Measurements from ENCODE around the gene WDR35. TPM values are rescaled to one million over a fixed set of nuclear protein-coding genes. Genes with fewer than 3 reads are reported as not detected.
A peak's percentile ranks its signal among the peaks of the same experiment; 100 is the strongest.
"Not testable (repeated sequence)": the region's sequence is repeated elsewhere in the genome, so short reads cannot be mapped to it uniquely, and the experiment has no call there.

The WDR35 gene
- total RNA-seq, 1 donor = 18.1 TPM

- Histone ChIP-seq H3K4me1 (ENCODE audit: insufficient read depth, low read length) (peaks cover 14% of the 10 kb centered on the region), H3K4me2 (ENCODE audit: insufficient read depth, low read length) (no peak overlapping the region), H3K36me3 (ENCODE audit: insufficient read depth, low read length) (no peaks in the 10 kb centered on the region), H3K27ac (ENCODE audit: low read depth, low read length) (no peak overlapping the region), H3K79me2 (ENCODE audit: insufficient read depth, low read length) (peaks cover 45% of the 10 kb centered on the region), H3K4me3 (ENCODE audit: insufficient read depth, low read length) (no peak overlapping the region), H2AFZ (ENCODE audit: low read length) (no peak overlapping the region), H3K9me3 (ENCODE audit: low read depth, low read length) (no peaks in the 10 kb centered on the region), H4K20me1 (ENCODE audit: insufficient read depth, low read length) (peaks cover 2% of the 10 kb centered on the region), H3K27me3 (ENCODE audit: insufficient read depth, low read length) (no peaks in the 10 kb centered on the region)
- no peak for TF ChIP-seq CTCF (IDR thresholded peaks at IDR 0.05; ENCODE audit: extremely low read depth, low read depth, low read length)
- DNase-seq (ENCODE audit: insufficient read length, low spot score, missing footprints) = no peak
These were observed 96.3 kb downstream of the WDR35 start for GRCh38 chr2:19893520-19894133.

- H2AFZ ChIP-seq (ENCODE audit: low read length); H3K27me3 ChIP-seq (ENCODE audit: insufficient read depth, low read length); H4K20me1 ChIP-seq (ENCODE audit: insufficient read depth, low read length); H3K36me3 ChIP-seq (ENCODE audit: insufficient read depth, low read length); H3K27ac ChIP-seq (ENCODE audit: low read depth, low read length); H3K4me2 ChIP-seq (ENCODE audit: insufficient read depth, low read length); H3K4me3 ChIP-seq (ENCODE audit: insufficient read depth, low read length); DNase-seq (ENCODE audit: insufficient read length, low spot score, missing footprints); H3K9me3 ChIP-seq (ENCODE audit: low read depth, low read length); H3K4me1 ChIP-seq (ENCODE audit: insufficient read depth, low read length): not testable (repeated sequence)
- peaks cover 31% of the 10 kb centered on the region for H3K79me2 ChIP-seq (ENCODE audit: insufficient read depth, low read length)
These were observed 97.9 kb downstream of the WDR35 start for GRCh38 chr2:19891971-19892370.

- Histone ChIP-seq H4K20me1 (ENCODE audit: insufficient read depth, low read length) (no peaks in the 10 kb centered on the region), H3K9me3 (ENCODE audit: low read depth, low read length) (no peaks in the 10 kb centered on the region), H3K27ac (ENCODE audit: low read depth, low read length) (no peak overlapping the region), H2AFZ (ENCODE audit: low read length) (peak overlapping the region; percentile 4), H3K27me3 (ENCODE audit: insufficient read depth, low read length) (no peaks in the 10 kb centered on the region), H3K36me3 (ENCODE audit: insufficient read depth, low read length) (no peaks in the 10 kb centered on the region), H3K4me2 (ENCODE audit: insufficient read depth, low read length) (no peak overlapping the region), H3K79me2 (ENCODE audit: insufficient read depth, low read length) (peaks cover 21% of the 10 kb centered on the region), H3K4me1 (ENCODE audit: insufficient read depth, low read length) (peaks cover 10% of the 10 kb centered on the region), H3K4me3 (ENCODE audit: insufficient read depth, low read length) (no peak overlapping the region)
- DNase-seq (ENCODE audit: insufficient read length, low spot score, missing footprints) = no peak
- no peak for TF ChIP-seq CTCF (IDR thresholded peaks at IDR 0.05; ENCODE audit: extremely low read depth, low read depth, low read length)
These were observed 99.8 kb downstream of the WDR35 start for GRCh38 chr2:19890104-19890503.

GRCh38 chr2:19888831-19889230 is 101.1 kb downstream of the WDR35 start:
- Histone ChIP-seq H3K36me3 (ENCODE audit: insufficient read depth, low read length) (no peaks in the 10 kb centered on the region), H3K79me2 (ENCODE audit: insufficient read depth, low read length) (peaks cover 10% of the 10 kb centered on the region), H3K4me2 (ENCODE audit: insufficient read depth, low read length) (peak overlapping the region; percentile 83), H3K27me3 (ENCODE audit: insufficient read depth, low read length) (no peaks in the 10 kb centered on the region), H4K20me1 (ENCODE audit: insufficient read depth, low read length) (no peaks in the 10 kb centered on the region), H3K9me3 (ENCODE audit: low read depth, low read length) (no peaks in the 10 kb centered on the region), H3K4me1 (ENCODE audit: insufficient read depth, low read length) (peaks cover 10% of the 10 kb centered on the region), H3K4me3 (ENCODE audit: insufficient read depth, low read length) (peak overlapping the region; percentile 57), H3K27ac (ENCODE audit: low read depth, low read length) (peak overlapping the region; percentile 31), H2AFZ (ENCODE audit: low read length) (peak overlapping the region; percentile 39)
- no peak for DNase-seq (ENCODE audit: insufficient read length, low spot score, missing footprints)
- no peak for TF ChIP-seq CTCF (IDR thresholded peaks at IDR 0.05; ENCODE audit: extremely low read depth, low read depth, low read length)
